BJ (cell line): ENCODE results near the gene IQCH. TPM values are rescaled to one million over a fixed set of nuclear protein-coding genes. Genes with fewer than 3 reads are reported as not detected.

Experiments used
- CTCF ChIA-PET: fragments of 350-600 bp; formaldehyde crosslinking; extraction: SDS; loops from one replicate; lab custom pipeline; 2021; ENCODE audit warnings: antibody characterized with exemption, inconsistent platforms; lab: Yijun Ruan, JAX
- POLR2A ChIA-PET: fragments of 300-600 bp; sonication (Branson Sonifier 250); formaldehyde crosslinking; extraction: SDS; loops from one replicate; lab custom pipeline; 2021; ENCODE audit warnings: antibody characterized with exemption; lab: Charles Lee
- DNase-seq: peaks from one replicate; pipeline ENCODE4 v3.0.0-alpha.2; 2011; ENCODE audit warnings: low read depth
- H3K27me3 ChIP-seq: 2 replicates; pipeline ENCODE4 v1.6.0; 2011; ENCODE audit warnings: low read length; ENCODE audit not compliant: control insufficient read depth, insufficient read depth
- H3K36me3 ChIP-seq: 2 replicates; pipeline ENCODE4 v1.5.1; 2011; ENCODE audit warnings: low read length; ENCODE audit not compliant: control insufficient read depth, insufficient read depth
- H3K4me3 ChIP-seq: 2 replicates; pipeline ENCODE4 v1.5.1; 2011; ENCODE audit warnings: low read depth, mild to moderate bottlenecking, control low read depth, low read length
- polyA plus RNA-seq: library from polyadenylated mRNA; depleted of rRNA; stranded (reverse); fragments of >200 nt; gene quantifications from 2 replicates; pipeline ENCODE4 v1.2.3, GENCODE V29; 2011
- TF ChIP-seq, protein P1 (sequence below): IDR thresholded peaks from 2 replicates; pipeline ENCODE4 v1.5.1; 2011; ENCODE audit warnings: low read depth, mild to moderate bottlenecking, control low read depth, inconsistent platforms, low read length, moderate library complexity; ENCODE audit not compliant: insufficient read depth

Gene IQCH
- polyA plus RNA-seq, 1 experiment, result 0.82 TPM

DNA sequence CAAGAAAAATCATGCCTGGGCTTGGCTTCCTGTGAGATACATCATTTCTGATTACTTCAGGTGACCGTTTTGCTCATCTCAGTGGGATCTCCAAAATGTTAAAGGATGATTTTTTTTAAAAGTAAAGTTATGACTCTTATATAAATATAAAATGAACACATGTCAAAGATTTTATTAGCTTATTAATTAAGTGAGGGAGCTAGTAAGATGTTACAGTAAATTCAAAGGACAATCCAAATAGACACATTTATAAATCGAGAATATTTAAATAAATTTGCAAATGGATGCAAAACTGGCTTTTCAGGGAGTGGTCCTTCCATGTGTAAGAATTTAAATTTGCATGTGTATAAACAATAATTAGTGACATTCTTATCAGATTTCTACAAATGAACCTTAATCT lies 87.0 kb downstream of the IQCH start:
- no peak for DNase-seq
- CTCF ChIA-PET, result interaction anchor here (0.7 kb wide), 1 partner anchor 62 kb away, joined by 3 read pairs; no protein-coding TSS in a partner anchor
- Histone ChIP-seq H3K36me3 (no peaks in the 10 kb centered on the region), H3K4me3 (no peak overlapping the region), H3K27me3 (no peaks in the 10 kb centered on the region; the same call in 1 of the 2 replicates)
- TF ChIP-seq, protein P1, sequence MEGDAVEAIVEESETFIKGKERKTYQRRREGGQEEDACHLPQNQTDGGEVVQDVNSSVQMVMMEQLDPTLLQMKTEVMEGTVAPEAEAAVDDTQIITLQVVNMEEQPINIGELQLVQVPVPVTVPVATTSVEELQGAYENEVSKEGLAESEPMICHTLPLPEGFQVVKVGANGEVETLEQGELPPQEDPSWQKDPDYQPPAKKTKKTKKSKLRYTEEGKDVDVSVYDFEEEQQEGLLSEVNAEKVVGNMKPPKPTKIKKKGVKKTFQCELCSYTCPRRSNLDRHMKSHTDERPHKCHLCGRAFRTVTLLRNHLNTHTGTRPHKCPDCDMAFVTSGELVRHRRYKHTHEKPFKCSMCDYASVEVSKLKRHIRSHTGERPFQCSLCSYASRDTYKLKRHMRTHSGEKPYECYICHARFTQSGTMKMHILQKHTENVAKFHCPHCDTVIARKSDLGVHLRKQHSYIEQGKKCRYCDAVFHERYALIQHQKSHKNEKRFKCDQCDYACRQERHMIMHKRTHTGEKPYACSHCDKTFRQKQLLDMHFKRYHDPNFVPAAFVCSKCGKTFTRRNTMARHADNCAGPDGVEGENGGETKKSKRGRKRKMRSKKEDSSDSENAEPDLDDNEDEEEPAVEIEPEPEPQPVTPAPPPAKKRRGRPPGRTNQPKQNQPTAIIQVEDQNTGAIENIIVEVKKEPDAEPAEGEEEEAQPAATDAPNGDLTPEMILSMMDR, result no peak
- POLR2A ChIA-PET, result no interaction called here

DNA sequence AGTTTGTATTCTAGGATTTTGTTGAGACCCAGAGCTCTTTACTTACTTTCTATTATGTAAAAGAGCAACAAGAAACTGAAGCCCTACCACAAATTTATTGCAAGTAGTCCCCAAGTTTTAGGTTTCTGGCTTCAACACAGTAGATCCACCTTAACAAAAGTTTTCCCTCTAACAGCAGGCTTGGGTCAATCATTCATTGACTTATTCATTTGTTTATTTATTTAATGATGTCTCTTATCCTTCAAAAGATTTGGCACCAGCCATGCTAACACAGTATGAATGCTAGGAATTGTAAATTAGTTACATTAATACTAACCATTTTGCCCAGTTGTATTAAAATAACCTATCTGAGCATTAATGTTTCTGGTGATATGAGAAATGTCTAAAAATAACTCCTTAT lies 88.6 kb downstream of the IQCH start:
- Histone ChIP-seq H3K36me3 (no peaks in the 10 kb centered on the region), H3K27me3 (no peaks in the 10 kb centered on the region; the same call in 1 of the 2 replicates), H3K4me3 (no peak overlapping the region)
- CTCF ChIA-PET, result interaction anchor here (1.3 kb wide), 1 partner anchor 9 kb away, joined by 3 read pairs; no protein-coding TSS in a partner anchor
- POLR2A ChIA-PET, result no interaction called here
- no peak for DNase-seq
- TF ChIP-seq, protein P1, result no peak

DNA sequence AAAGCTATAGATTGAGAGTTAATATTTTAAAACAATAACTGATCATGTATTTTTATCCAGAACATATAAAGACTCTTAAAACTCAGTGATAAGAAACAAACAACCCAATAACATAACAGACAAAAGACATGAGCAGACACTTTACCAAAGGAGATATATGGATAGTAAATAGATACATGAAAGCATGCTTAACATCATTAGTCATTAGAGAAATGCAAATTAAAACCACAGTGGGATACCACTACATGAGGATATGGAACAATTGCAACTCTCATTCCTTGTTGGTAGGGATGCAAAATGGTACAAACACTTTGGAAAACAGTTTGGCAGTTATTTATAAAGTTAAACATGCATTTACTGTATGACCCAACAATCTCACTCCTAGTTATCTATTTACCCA lies 95.0 kb downstream of the IQCH start:
- DNase-seq, result no peak

DNA sequence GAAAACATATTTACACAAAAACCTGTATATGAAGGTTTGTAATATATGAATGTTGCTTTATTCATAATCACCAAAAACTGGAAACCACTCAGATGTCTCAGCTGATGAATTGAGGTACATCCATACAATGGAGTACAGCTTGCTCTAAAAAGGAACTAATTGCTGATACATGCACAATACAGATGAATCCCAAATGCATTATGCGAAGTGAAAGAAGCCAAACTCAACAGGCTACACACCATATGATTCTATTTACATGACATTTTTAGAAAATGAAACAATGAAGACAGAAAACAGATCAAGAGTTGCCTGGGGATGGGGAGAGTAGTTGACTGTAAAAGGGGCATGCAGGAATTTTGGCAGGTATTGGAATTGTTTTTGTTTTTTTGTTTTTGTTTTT lies 95.5 kb downstream of the IQCH start:
- Histone ChIP-seq H3K4me3 (no peak overlapping the region), H3K36me3 (no peaks in the 10 kb centered on the region), H3K27me3 (no peaks in the 10 kb centered on the region)
- no peak for DNase-seq
- POLR2A ChIA-PET, result no interaction called here
- CTCF ChIA-PET, result no interaction called here
- TF ChIP-seq, protein P1, result no peak

More for the DNA sequence above, 95.0 kb downstream of the IQCH start:
- Histone ChIP-seq H3K27me3 (no peaks in the 10 kb centered on the region), H3K4me3 (no peak overlapping the region), H3K36me3 (no peaks in the 10 kb centered on the region)
- TF ChIP-seq, protein P1, result no peak
- POLR2A ChIA-PET, result no interaction called here
- CTCF ChIA-PET, result no interaction called here

DNA sequence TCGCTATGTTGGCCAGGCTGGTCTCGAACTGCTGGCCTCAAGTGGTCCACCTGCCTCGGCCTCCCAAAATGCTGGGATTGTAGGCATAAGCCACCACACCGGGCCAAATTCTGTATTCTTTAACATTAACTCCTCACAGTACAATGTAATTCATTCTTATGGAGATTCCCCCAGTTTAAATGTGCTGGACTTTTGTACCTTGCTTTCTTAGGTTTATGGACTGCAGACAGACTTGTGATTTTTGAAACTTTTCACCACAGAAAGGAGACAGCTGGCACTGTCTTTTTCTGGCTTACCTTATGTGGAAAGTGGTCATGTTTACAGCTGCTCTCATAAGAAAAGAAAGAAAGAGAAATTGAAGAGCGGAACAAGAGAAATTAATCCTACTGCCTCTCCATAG lies 103.8 kb downstream of the IQCH start:
- ChIA-PET POLR2A (no interaction called here), CTCF (no interaction called here)
- DNase-seq, result no peak

More for the DNA sequence above, 103.8 kb downstream of the IQCH start:
- Histone ChIP-seq H3K4me3 (no peak overlapping the region), H3K36me3 (no peaks in the 10 kb centered on the region), H3K27me3 (no peaks in the 10 kb centered on the region)
- TF ChIP-seq, protein P1, result no peak
